Effector memory CD8-positive, alpha-beta T cell (primary cell): ENCODE results near the gene STX16.

Experiments
- ATAC-seq: fragments of 150-1000 bp; cut with Tn5 transposase; replicated peaks from 2 replicates; pipeline ENCODE4 v1.10.0; 2021; ENCODE audit warnings: mild to moderate bottlenecking, moderate library complexity
- DNase-seq, 3 experiments: peaks; one replicate each; pipeline ENCODE4 v3.0.0; 2021
- H3K27ac Mint-ChIP-seq, 2 donors: one replicate each; pipeline ENCODE4 v1.8.0; 2022; ENCODE audit warnings: mild to moderate bottlenecking in 2 of 2, mixed read lengths in 2 of 2, moderate library complexity in 2 of 2
- H3K27me3 Mint-ChIP-seq, 2 donors: one replicate each; pipeline ENCODE4 v1.8.0; 2022; ENCODE audit warnings: mixed read lengths in 2 of 2
- H3K36me3 Mint-ChIP-seq: one replicate; pipeline ENCODE4 v1.8.0; 2022; ENCODE audit warnings: mild to moderate bottlenecking, moderate library complexity, mixed read lengths; ENCODE audit not compliant: insufficient read depth
- H3K4me1 Mint-ChIP-seq, 2 donors: one replicate each; pipeline ENCODE4 v1.8.0; 2022; ENCODE audit warnings: low read depth in 2 of 2, mixed read lengths in 2 of 2
- H3K4me3 Mint-ChIP-seq, 2 donors: one replicate each; pipeline ENCODE4 v1.8.0; 2022; ENCODE audit warnings: mild to moderate bottlenecking in 2 of 2, mixed read lengths in 2 of 2, moderate library complexity in 2 of 2
- H3K9me3 Mint-ChIP-seq, 2 donors: one replicate each; pipeline ENCODE4 v1.8.0; 2022; ENCODE audit warnings: mixed read lengths in 2 of 2

The STX16 gene

DNA sequence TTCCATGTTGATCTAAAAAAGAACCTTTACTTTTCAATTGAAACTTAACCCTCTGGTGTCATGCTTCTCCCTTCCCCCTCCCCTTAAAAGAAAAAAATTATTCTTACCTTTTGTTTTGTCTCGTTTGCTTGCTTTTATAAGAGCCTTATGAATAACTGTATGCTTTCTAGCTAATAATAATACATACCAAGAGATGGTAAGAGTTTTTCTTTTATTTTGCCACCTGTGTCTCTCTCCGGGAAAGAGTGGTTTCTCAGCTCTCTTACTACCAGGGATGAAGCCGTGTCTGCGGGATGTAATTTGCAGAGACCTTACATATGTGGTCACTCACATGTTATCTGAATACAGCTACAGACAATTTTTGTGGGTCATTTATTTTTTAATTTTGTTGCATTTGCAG lies 7.7 kb downstream of the STX16 start:
- Mint-ChIP-seq H3K36me3 (peaks cover 35% of the 10 kb centered on the region), H3K4me1 (peaks cover 47 to 66% of the 10 kb centered on the region in 2 donors), H3K9me3 (no peaks in the 10 kb centered on the region), H3K27me3 (no peaks in the 10 kb centered on the region), H3K4me3 (peak overlapping the region in 1 of 2 donors; percentile 72), H3K27ac (peak overlapping the region; percentile 93 to 97)
- ATAC-seq (no peak), DNase-seq (no peak)

DNA sequence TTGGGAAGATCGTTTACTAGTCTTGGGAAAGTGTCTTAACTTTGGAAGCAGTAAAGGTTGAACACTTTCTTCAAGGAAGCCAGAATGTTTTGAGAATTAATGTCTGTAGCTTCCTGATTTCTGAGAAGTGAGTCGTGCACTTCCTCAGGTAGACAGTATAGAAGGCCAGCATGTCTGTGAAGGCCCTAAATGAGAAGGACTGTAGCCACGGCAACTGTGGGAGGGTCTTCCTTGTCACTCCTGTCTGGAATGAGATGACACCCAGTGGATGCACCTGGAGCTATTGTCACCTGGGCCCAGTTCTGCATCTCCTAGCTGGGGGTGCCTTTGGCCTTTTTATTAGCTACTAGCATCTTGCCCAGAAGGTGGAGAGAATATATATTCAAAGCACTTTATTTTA lies 8.8 kb downstream of the STX16 start:
- ATAC-seq (peak; percentile 28), DNase-seq (no peak)
- Mint-ChIP-seq H3K4me3 (peak overlapping the region; percentile 72 to 76), H3K27ac (peak overlapping the region; percentile 93 to 97), H3K36me3 (peaks cover 32% of the 10 kb centered on the region), H3K27me3 (no peaks in the 10 kb centered on the region), H3K9me3 (no peaks in the 10 kb centered on the region), H3K4me1 (peaks cover 47 to 68% of the 10 kb centered on the region in 2 donors)

GRCh38 chr20:58660855-58661597 lies 9.9 kb downstream of the STX16 start:
- peaks cover 30% of the 10 kb centered on the region for H3K36me3 Mint-ChIP-seq
- no peaks in the 10 kb centered on the region for H3K27me3 Mint-ChIP-seq
- DNase-seq = peak in 1 of 3 experiments; percentile 18
- peak overlapping the region; percentile 93 to 97 for H3K27ac Mint-ChIP-seq
- H3K9me3 Mint-ChIP-seq = no peaks in the 10 kb centered on the region
- ATAC-seq = peak; percentile 85
- H3K4me3 Mint-ChIP-seq = peak overlapping the region; percentile 36 to 70
- H3K4me1 Mint-ChIP-seq = peaks cover 46 to 71% of the 10 kb centered on the region in 2 donors

GRCh38 chr20:58661598-58662473 lies 10.8 kb downstream of the STX16 start:
- Mint-ChIP-seq H3K4me3 (peak overlapping the region; percentile 36 to 70), H3K27ac (peak overlapping the region; percentile 93 to 97), H3K36me3 (peaks cover 33% of the 10 kb centered on the region), H3K9me3 (no peaks in the 10 kb centered on the region), H3K4me1 (peaks cover 38 to 70% of the 10 kb centered on the region in 2 donors), H3K27me3 (no peaks in the 10 kb centered on the region)
- peak; percentile 4 for ATAC-seq
- DNase-seq = no peak

DNA sequence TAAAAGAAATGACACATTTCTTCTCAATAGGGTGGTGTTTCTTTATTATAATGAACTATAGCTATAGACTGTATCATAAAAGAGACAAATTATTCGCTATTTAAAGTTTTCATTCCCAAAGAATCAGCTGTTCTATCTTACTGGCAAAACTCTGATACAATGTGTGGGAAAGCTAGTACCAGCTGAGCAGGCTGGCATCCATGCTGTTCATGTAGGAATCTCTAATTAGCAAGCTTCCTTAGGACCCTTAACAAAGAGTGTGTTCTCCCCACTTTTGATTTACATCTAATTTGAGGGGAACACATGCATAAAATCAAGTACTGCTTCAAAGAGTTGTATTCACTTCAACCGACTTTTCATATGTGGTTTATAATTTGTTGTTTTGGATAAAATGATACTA lies 13.2 kb downstream of the STX16 start:
- Mint-ChIP-seq H3K27me3 (no peaks in the 10 kb centered on the region), H3K36me3 (peaks cover 41% of the 10 kb centered on the region), H3K4me3 (no peak overlapping the region), H3K4me1 (peaks cover 24 to 50% of the 10 kb centered on the region in 2 donors), H3K9me3 (no peaks in the 10 kb centered on the region), H3K27ac (peak overlapping the region in 1 of 2 donors; percentile 64)
- no peak for ATAC-seq
- no peak for DNase-seq

DNA sequence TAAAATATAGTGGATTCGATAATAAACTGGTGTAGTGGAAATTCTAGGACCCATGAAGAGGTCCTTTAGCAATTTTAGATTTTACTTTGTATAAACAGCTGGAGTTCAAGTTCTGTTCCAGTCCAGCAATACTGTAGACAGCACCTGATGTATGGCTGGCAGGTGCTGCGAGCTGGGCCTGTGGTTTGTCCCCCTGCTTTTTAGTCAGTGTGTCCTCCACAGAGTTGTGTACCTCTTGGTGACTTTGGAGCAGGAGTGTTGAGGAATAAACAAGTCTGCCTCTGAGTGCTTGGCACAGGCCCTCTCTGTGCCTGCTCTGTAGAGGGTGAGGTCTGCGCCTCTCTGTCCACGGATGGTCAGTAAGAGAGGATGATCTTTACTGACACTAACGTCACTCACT lies 13.8 kb downstream of the STX16 start:
- peaks cover 19 to 45% of the 10 kb centered on the region in 2 donors for H3K4me1 Mint-ChIP-seq
- no peaks in the 10 kb centered on the region for H3K27me3 Mint-ChIP-seq
- H3K27ac Mint-ChIP-seq = peak overlapping the region in 1 of 2 donors; percentile 41
- H3K36me3 Mint-ChIP-seq = peaks cover 44% of the 10 kb centered on the region
- H3K4me3 Mint-ChIP-seq = no peak overlapping the region
- ATAC-seq (no peak), DNase-seq (no peak)
- H3K9me3 Mint-ChIP-seq = no peaks in the 10 kb centered on the region

- no peaks in the 10 kb centered on the region for H3K27me3 Mint-ChIP-seq
- peak overlapping the region in 1 of 2 donors; percentile 41 for H3K27ac Mint-ChIP-seq
- H3K4me3 Mint-ChIP-seq = no peak overlapping the region
- ATAC-seq (no peak), DNase-seq (no peak)
- H3K36me3 Mint-ChIP-seq = peaks cover 49% of the 10 kb centered on the region
- no peaks in the 10 kb centered on the region for H3K9me3 Mint-ChIP-seq
- H3K4me1 Mint-ChIP-seq = peaks cover 16 to 39% of the 10 kb centered on the region in 2 donors
These were observed 14.5 kb downstream of the STX16 start for GRCh38 chr20:58665606-58666005.

DNA sequence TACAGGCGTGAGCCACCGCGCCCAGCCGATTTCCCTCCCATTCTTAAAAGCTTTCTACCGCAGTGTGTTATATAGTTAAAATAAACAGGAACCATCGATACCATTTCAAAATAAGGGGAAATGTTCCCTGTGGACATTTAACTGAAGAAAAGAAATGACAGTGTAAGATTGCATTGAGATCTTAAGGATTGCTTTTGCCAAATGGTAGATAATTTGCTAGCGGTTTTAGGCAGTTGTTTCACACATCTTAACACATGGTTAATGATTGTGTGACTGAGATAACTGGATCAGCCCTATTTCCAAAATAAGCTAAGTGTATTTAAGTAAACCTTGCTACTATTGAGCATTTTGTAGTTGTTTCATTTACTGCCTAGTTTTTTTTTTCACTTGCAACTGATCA lies 15.6 kb downstream of the STX16 start:
- no peak for ATAC-seq
- Mint-ChIP-seq H3K36me3 (peaks cover 43% of the 10 kb centered on the region), H3K27ac (no peak overlapping the region), H3K27me3 (no peaks in the 10 kb centered on the region), H3K4me1 (peaks cover 7 to 29% of the 10 kb centered on the region in 2 donors), H3K4me3 (no peak overlapping the region), H3K9me3 (no peaks in the 10 kb centered on the region)
- no peak for DNase-seq

DNA sequence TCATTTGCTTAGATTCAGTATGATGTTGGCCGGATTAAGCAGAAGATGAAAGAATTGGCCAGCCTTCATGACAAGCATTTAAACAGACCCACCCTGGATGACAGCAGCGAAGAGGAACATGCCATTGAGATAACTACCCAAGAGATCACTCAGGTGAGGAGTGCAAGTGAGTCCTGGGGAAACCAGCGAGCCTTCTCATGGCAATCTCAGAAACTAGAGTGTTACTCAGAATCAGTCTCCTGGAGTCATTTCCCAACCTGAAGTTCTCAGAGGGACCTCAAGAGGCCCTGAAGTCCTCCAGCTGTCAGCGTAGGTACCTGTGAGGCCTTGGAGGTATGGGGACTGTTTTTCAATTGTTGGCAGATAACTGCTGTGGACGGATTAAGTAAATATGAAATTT lies 16.9 kb downstream of the STX16 start:
- H3K4me3 Mint-ChIP-seq = no peak overlapping the region
- no peaks in the 10 kb centered on the region for H3K9me3 Mint-ChIP-seq
- DNase-seq (no peak), ATAC-seq (no peak)
- H3K27ac Mint-ChIP-seq = no peak overlapping the region
- peaks cover 48% of the 10 kb centered on the region for H3K36me3 Mint-ChIP-seq
- no peaks in the 10 kb centered on the region for H3K27me3 Mint-ChIP-seq
- H3K4me1 Mint-ChIP-seq = peaks cover 2 to 22% of the 10 kb centered on the region in 2 donors

GRCh38 chr20:58668901-58669286 lies 17.8 kb downstream of the STX16 start:
- ATAC-seq = no peak
- H3K9me3 Mint-ChIP-seq = no peaks in the 10 kb centered on the region
- H3K4me1 Mint-ChIP-seq = peaks cover 2 to 15% of the 10 kb centered on the region in 2 donors
- H3K36me3 Mint-ChIP-seq = peaks cover 52% of the 10 kb centered on the region
- no peaks in the 10 kb centered on the region for H3K27me3 Mint-ChIP-seq
- no peak overlapping the region for H3K4me3 Mint-ChIP-seq
- DNase-seq = no peak
- no peak overlapping the region for H3K27ac Mint-ChIP-seq

- no peak for ATAC-seq
- no peaks in the 10 kb centered on the region for H3K27me3 Mint-ChIP-seq
- no peak overlapping the region for H3K4me3 Mint-ChIP-seq
- H3K4me1 Mint-ChIP-seq = peaks cover 2 to 14% of the 10 kb centered on the region in 2 donors
- H3K9me3 Mint-ChIP-seq = no peaks in the 10 kb centered on the region
- H3K27ac Mint-ChIP-seq = no peak overlapping the region
- peaks cover 58% of the 10 kb centered on the region for H3K36me3 Mint-ChIP-seq
- DNase-seq = no peak
These were observed 18.4 kb downstream of the STX16 start for GRCh38 chr20:58669287-58670006.

DNA sequence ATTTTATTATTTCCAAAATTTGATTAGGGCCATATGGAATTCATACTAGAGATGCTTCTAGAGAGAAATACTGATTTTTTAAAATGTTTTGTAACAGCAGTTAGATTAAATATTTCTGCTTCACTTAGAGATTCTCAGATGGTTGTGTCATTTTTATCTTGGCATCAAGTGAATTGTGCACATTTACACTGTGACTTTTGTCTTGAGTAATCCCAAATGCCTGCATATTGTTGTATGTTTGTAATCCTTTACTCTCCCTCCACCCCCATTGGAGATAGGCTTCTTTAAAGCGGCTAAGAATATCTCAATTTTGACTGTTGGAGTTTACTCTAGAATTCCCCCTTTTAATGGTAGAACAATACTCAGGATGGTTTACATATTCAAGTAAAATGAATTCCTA lies 19.0 kb downstream of the STX16 start:
- peaks cover 64% of the 10 kb centered on the region for H3K36me3 Mint-ChIP-seq
- no peaks in the 10 kb centered on the region for H3K9me3 Mint-ChIP-seq
- no peak for ATAC-seq
- DNase-seq = no peak
- peak overlapping the region in 1 of 2 donors; percentile 17 for H3K27ac Mint-ChIP-seq
- H3K4me1 Mint-ChIP-seq = peaks cover 2 to 14% of the 10 kb centered on the region in 2 donors
- no peaks in the 10 kb centered on the region for H3K27me3 Mint-ChIP-seq
- no peak overlapping the region for H3K4me3 Mint-ChIP-seq

DNA sequence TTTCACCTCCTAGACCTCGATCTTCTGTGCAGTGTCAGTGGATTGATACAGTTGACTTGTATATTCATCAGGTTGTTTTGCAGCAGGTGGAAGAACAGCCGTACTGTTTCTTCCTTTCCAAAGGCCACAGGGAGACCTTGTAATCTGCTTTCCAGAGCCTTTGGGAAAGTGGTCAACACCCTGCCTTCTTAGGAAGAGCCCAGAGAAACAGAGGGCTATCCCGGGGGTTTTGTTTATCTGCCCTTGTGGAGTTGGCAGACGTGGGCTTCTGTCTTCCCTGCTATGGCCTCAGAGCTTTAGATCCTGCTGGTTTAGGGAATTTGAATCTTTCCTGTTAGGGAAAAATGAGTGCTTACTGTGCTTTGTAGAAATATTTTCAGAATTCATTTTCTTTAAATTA lies 19.6 kb downstream of the STX16 start:
- ATAC-seq = no peak
- Mint-ChIP-seq H3K4me3 (no peak overlapping the region), H3K9me3 (no peaks in the 10 kb centered on the region), H3K4me1 (peaks cover 2 to 8% of the 10 kb centered on the region in 2 donors), H3K27ac (peak overlapping the region in 1 of 2 donors; percentile 17), H3K36me3 (peaks cover 70% of the 10 kb centered on the region), H3K27me3 (no peaks in the 10 kb centered on the region)
- DNase-seq = no peak
